Measurements from ENCODE around the gene ZNF385A. TPM values are rescaled to one million over a fixed set of nuclear protein-coding genes. Genes with fewer than 3 reads are reported as not detected.

ZNF385A gene
- polyA plus RNA-seq, 1 experiment, result 0.96 TPM

- no peaks in the 10 kb centered on the region for H3K36me3 ChIP-seq (ENCODE audit: control insufficient read depth, insufficient read depth, low read length)
- no peaks in the 10 kb centered on the region for H3K27me3 ChIP-seq (ENCODE audit: control insufficient read depth, insufficient read depth, low read length)
- CTCF ChIA-PET, result interaction anchor here (1.2 to 32.5 kb wide), 7 partner anchors 9 to 212 kb away, joined by 3 to 643 read pairs (median 6); no protein-coding TSS in a partner anchor
- TF ChIP-seq, protein P1, sequence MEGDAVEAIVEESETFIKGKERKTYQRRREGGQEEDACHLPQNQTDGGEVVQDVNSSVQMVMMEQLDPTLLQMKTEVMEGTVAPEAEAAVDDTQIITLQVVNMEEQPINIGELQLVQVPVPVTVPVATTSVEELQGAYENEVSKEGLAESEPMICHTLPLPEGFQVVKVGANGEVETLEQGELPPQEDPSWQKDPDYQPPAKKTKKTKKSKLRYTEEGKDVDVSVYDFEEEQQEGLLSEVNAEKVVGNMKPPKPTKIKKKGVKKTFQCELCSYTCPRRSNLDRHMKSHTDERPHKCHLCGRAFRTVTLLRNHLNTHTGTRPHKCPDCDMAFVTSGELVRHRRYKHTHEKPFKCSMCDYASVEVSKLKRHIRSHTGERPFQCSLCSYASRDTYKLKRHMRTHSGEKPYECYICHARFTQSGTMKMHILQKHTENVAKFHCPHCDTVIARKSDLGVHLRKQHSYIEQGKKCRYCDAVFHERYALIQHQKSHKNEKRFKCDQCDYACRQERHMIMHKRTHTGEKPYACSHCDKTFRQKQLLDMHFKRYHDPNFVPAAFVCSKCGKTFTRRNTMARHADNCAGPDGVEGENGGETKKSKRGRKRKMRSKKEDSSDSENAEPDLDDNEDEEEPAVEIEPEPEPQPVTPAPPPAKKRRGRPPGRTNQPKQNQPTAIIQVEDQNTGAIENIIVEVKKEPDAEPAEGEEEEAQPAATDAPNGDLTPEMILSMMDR (IDR thresholded peaks at IDR 0.05; ENCODE audit: insufficient read depth, low read depth, low read length), result no peak
- no peak overlapping the region for H3K4me3 ChIP-seq (ENCODE audit: low read depth, low read length)
- POLR2A ChIA-PET, result no interaction called here
- DNase-seq (ENCODE audit: low read depth), result no peak
These were observed 44.5 kb upstream of the ZNF385A start for GRCh38 chr12:54429014-54429471.

DNA sequence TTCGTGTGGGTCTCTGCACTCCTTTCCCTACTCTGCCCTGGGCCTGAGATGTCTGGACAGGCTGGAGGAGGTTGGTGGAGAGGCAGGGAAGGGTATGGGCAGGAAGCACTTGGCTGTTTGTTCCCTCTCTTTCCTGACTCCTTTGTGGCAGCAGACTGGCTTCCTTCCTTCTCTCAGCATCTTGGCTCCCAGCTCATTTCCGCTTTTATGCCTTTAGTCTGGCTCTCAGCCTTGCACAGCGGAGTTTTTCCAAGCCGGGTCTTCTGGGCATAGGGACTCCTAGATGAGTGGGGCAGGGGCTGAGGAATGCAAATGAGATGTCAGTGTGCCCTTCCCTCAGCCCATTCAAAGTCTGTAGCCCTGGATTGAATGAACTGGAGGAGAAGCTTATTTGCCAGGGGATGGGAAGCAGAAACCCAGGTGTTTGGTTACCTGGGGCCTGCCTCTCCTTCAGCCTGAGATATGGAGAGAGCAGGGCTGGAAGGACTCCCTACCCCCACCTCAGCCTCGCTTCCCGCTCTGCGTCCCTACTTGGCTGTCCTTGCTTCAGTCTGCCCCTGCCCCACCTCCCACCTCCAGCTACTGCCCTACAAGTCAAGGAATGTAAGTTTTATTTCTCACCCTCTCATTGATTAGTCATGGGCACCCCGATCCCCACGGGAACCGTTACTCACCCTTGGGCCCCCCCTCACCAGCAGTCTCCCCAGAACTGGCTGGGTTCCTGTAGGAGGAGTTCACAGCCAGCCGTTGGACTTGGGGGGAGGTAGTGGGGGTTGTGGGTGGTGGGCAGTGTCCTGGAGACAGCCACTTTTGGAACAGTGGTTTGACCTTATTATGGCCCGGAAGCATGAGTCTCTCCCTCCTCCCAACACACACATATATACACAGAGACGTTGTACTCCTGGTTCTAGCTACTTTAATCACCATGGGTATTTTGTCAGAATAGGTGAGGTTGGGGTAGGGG is 43.8 kb upstream of the ZNF385A start:
- ChIA-PET CTCF (interaction anchor here (0.5 to 32.5 kb wide), 10 partner anchors 8 to 1448 kb away, joined by 3 to 643 read pairs (median 5); no protein-coding TSS in a partner anchor), POLR2A (no interaction called here)
- no peak overlapping the region for H3K4me3 ChIP-seq (ENCODE audit: low read depth, low read length)
- H3K36me3 ChIP-seq (ENCODE audit: control insufficient read depth, insufficient read depth, low read length), result no peaks in the 10 kb centered on the region
- no peaks in the 10 kb centered on the region for H3K27me3 ChIP-seq (ENCODE audit: control insufficient read depth, insufficient read depth, low read length)
- DNase-seq (ENCODE audit: low read depth), result no peak
- TF ChIP-seq, protein P1 (IDR thresholded peaks at IDR 0.05; ENCODE audit: insufficient read depth, low read depth, low read length), result no peak

DNA sequence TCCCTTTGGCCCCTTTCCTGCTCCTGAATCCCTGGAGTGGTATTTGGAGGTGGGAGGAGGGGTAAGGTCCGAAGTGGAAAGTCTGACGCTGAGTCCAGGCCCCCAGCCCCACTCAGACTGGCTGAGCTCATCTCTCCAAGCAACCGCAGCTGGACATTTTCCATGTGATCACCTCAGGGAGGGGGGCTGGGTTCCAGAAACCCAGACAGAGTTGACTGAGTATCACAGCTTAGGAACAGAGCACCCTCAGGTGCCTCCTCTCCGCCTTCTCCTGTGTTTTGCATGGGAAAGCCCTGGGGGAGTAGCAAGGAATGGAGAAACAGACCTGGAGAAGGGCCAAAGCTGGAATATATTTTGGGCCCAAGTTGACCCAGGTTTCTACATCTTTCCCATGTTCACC is 42.6 kb upstream of the ZNF385A start:
- H3K36me3 ChIP-seq (ENCODE audit: control insufficient read depth, insufficient read depth, low read length), result no peaks in the 10 kb centered on the region
- H3K27me3 ChIP-seq (ENCODE audit: control insufficient read depth, insufficient read depth, low read length), result no peaks in the 10 kb centered on the region
- no peak overlapping the region for H3K4me3 ChIP-seq (ENCODE audit: low read depth, low read length)
- TF ChIP-seq, protein P1 (IDR thresholded peaks at IDR 0.05; ENCODE audit: insufficient read depth, low read depth, low read length), result no peak
- ChIA-PET CTCF (interaction anchor here (1.4 to 32.5 kb wide), 3 partner anchors 12 to 48 kb away, joined by 5 to 643 read pairs (median 49); no protein-coding TSS in a partner anchor), POLR2A (no interaction called here)
- DNase-seq (ENCODE audit: low read depth), result no peak

GRCh38 chr12:54426690-54427089 is 42.2 kb upstream of the ZNF385A start:
- Histone ChIP-seq H3K4me3 (ENCODE audit: low read depth, low read length) (no peak overlapping the region), H3K27me3 (ENCODE audit: control insufficient read depth, insufficient read depth, low read length) (no peaks in the 10 kb centered on the region), H3K36me3 (ENCODE audit: control insufficient read depth, insufficient read depth, low read length) (no peaks in the 10 kb centered on the region)
- no peak for DNase-seq (ENCODE audit: low read depth)
- ChIA-PET POLR2A (no interaction called here), CTCF (interaction anchor here (1.4 to 32.5 kb wide), 3 partner anchors 12 to 47 kb away, joined by 5 to 643 read pairs (median 49); no protein-coding TSS in a partner anchor)
- TF ChIP-seq, protein P1 (IDR thresholded peaks at IDR 0.05; ENCODE audit: insufficient read depth, low read depth, low read length), result no peak

- H3K4me3 ChIP-seq (ENCODE audit: low read depth, low read length), result no peak overlapping the region
- H3K27me3 ChIP-seq (ENCODE audit: control insufficient read depth, insufficient read depth, low read length), result no peaks in the 10 kb centered on the region
- TF ChIP-seq, protein P1 (IDR thresholded peaks at IDR 0.05; ENCODE audit: insufficient read depth, low read depth, low read length), result no peak
- ChIA-PET POLR2A (no interaction called here), CTCF (interaction anchor here (1.0 to 32.5 kb wide), 5 partner anchors 13 to 127 kb away, joined by 3 to 643 read pairs (median 5); no protein-coding TSS in a partner anchor)
- no peaks in the 10 kb centered on the region for H3K36me3 ChIP-seq (ENCODE audit: control insufficient read depth, insufficient read depth, low read length)
- no peak for DNase-seq (ENCODE audit: low read depth)
These were observed 41.2 kb upstream of the ZNF385A start for GRCh38 chr12:54425702-54426101.
